Measurements from ENCODE around the gene FAM83D.

- no peak for TF ChIP-seq YY1 (IDR thresholded peaks at IDR 0.05; ENCODE audit: low read depth, low read length)
- no peak for TF ChIP-seq RFX5 (IDR thresholded peaks at IDR 0.05; ENCODE audit: borderline replicate concordance, low read depth, low read length)
- TF ChIP-seq POLR2A (IDR thresholded peaks at IDR 0.05; ENCODE audit: control extremely low read depth in 1 of 2, low read depth in 2 of 2, low read length in 2 of 2), result no peak
- no peak for TF ChIP-seq GTF2F1 (IDR thresholded peaks at IDR 0.05; ENCODE audit: borderline replicate concordance, low read depth, low read length)
- TF ChIP-seq RAD21 (IDR thresholded peaks at IDR 0.05 in 1 of 2, conservative IDR thresholded peaks at IDR 0.05 in 1 of 2; ENCODE audit: low read depth in 2 of 2, low read length in 2 of 2), result no peak
- TF ChIP-seq, protein P1, sequence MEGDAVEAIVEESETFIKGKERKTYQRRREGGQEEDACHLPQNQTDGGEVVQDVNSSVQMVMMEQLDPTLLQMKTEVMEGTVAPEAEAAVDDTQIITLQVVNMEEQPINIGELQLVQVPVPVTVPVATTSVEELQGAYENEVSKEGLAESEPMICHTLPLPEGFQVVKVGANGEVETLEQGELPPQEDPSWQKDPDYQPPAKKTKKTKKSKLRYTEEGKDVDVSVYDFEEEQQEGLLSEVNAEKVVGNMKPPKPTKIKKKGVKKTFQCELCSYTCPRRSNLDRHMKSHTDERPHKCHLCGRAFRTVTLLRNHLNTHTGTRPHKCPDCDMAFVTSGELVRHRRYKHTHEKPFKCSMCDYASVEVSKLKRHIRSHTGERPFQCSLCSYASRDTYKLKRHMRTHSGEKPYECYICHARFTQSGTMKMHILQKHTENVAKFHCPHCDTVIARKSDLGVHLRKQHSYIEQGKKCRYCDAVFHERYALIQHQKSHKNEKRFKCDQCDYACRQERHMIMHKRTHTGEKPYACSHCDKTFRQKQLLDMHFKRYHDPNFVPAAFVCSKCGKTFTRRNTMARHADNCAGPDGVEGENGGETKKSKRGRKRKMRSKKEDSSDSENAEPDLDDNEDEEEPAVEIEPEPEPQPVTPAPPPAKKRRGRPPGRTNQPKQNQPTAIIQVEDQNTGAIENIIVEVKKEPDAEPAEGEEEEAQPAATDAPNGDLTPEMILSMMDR (IDR thresholded peaks at IDR 0.05; ENCODE audit: control extremely low read depth in 1 of 3, insufficient read depth in 1 of 3, low read depth in 1 of 3, low read length in 3 of 3), result no peak
- no peak for TF ChIP-seq MAFK (IDR thresholded peaks at IDR 0.05; ENCODE audit: low read depth, low read length)
Observed at GRCh38 chr20:38888059-38888831, 38.0 kb upstream of the FAM83D start.
